Testis (tissue), 3 donors: ENCODE results near the gene GCLM. TPM values are rescaled to one million over a fixed set of nuclear protein-coding genes. Genes with fewer than 3 reads are reported as not detected.

Experiments used
- DNase-seq: peaks from one replicate; pipeline ENCODE4 v3.0.0-alpha.2; 2019
- H3K27ac ChIP-seq, 2 donors: fragments of 200-600 bp; sonication (generic); one replicate each; pipeline ENCODE4 v1.5.1; 2019
- H3K27me3 ChIP-seq: fragments of 200-600 bp; sonication (generic); one replicate; pipeline ENCODE4 v1.5.1; 2019
- H3K36me3 ChIP-seq: fragments of 200-600 bp; sonication (generic); one replicate; pipeline ENCODE4 v1.5.1; 2017; ENCODE audit warnings: low read depth; ENCODE audit errors: missing control alignments
- H3K4me1 ChIP-seq: fragments of 200-600 bp; sonication (generic); one replicate; pipeline ENCODE4 v1.5.1; 2019
- H3K4me3 ChIP-seq, 2 donors: fragments of 200-600 bp; sonication (generic); one replicate each; pipeline ENCODE4 v1.5.1; 2017 to 2019
- H3K9me3 ChIP-seq: fragments of 200-600 bp; sonication (generic); one replicate; pipeline ENCODE4 v1.5.1; 2017
- POLR2A ChIP-seq: fragments of 450-650 bp; IDR thresholded peaks from one replicate; pipeline ENCODE4 v1.6.1; 2017; ENCODE audit warnings: antibody characterized with exemption, mild to moderate bottlenecking, moderate library complexity
- WGBS, 2 donors: methylation state at CpG; one replicate each; pipeline ENCODE4 v1.1.5; 2018; 5-methylcytosine and 5-hydroxymethylcytosine counted together
- intact Hi-C: fragments of 100-400 bp; cut with DNase I; formaldehyde crosslinking; loops from one replicate; pipeline ENCODE4 v1.15.1; 2023; ENCODE audit warnings: low total_unique reads
- polyA plus RNA-seq: library from polyadenylated mRNA; stranded (reverse); fragments of 350-450 nt; fragmentation: Illumina TruSeq; extraction: RNeasy Lipid Tissue Mini Kit (QIAGEN cat#74804); gene quantifications from one replicate; pipeline ENCODE4 v1.2.3, GENCODE V29; 2014; ENCODE audit warnings: low read depth, low replicate concordance; ENCODE audit not compliant: insufficient read depth
- total RNA-seq, 2 donors: library from RNA; depleted of rRNA; stranded (reverse); fragments of >200 nt; gene quantifications; one replicate each; pipeline ENCODE4 v1.2.3, GENCODE V29; 2016
- TF ChIP-seq, protein P1 (sequence below), 3 experiments: fragments of 450-650 bp in 2 of 3; fragments of 200-600 bp in 1 of 3; sonication (generic) in 1 of 3; IDR thresholded peaks; one replicate each; pipeline ENCODE4 v1.5.1; 2016 to 2019; ENCODE audit warnings: antibody characterized with exemption in 3 of 3, mild to moderate bottlenecking in 2 of 3, moderate library complexity in 1 of 3

Gene GCLM
- total and polyA plus RNA-seq, 3 donors from 2014 or later, result 4.9 to 11.8 (median 5.2) TPM

DNA sequence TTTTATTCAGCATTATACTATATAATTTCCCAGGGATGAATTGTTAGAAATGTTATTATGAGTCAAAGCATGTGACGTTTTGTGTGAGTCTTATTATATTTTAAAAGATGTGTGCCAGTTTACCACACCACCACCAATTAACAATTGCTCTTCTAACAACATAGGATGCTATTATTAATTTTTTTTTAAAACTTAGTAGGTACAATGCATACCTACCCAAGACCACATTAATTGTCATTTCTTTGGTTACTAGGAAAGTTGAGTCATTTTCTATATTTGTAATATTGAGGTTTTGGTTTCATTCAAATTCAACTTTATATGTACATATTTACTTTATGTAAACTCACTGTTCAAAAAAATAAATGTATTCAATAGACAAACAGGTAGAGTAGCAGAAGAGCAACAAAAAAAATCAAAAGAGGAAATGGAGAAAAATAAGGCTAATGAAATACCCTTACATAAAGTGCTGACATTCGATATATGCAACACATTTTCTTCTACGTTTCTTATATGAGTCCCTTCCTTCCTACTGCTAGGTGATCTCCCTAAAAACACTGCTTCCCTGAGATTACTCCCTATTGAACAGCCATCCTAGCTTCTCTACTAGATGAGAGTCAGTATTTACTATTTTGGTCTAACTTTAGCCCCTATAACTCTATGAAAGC, 9.6 kb downstream of the GCLM start:
- H3K27ac ChIP-seq, result no peak overlapping the region
- WGBS, 2 donors, result 86 to 88% methylated on average over 3 of the region's 3 CpGs
- no peak for DNase-seq
- H3K4me3 ChIP-seq, result no peak overlapping the region
- TF ChIP-seq POLR2A, result no peak
- TF ChIP-seq, protein P1, sequence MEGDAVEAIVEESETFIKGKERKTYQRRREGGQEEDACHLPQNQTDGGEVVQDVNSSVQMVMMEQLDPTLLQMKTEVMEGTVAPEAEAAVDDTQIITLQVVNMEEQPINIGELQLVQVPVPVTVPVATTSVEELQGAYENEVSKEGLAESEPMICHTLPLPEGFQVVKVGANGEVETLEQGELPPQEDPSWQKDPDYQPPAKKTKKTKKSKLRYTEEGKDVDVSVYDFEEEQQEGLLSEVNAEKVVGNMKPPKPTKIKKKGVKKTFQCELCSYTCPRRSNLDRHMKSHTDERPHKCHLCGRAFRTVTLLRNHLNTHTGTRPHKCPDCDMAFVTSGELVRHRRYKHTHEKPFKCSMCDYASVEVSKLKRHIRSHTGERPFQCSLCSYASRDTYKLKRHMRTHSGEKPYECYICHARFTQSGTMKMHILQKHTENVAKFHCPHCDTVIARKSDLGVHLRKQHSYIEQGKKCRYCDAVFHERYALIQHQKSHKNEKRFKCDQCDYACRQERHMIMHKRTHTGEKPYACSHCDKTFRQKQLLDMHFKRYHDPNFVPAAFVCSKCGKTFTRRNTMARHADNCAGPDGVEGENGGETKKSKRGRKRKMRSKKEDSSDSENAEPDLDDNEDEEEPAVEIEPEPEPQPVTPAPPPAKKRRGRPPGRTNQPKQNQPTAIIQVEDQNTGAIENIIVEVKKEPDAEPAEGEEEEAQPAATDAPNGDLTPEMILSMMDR (IDR thresholded peaks at IDR 0.05), result no peak
- H3K9me3 ChIP-seq, result no peaks in the 10 kb centered on the region
- intact Hi-C loops, result no loop called here
- H3K4me1 ChIP-seq, result no peaks in the 10 kb centered on the region
- no peaks in the 10 kb centered on the region for H3K27me3 ChIP-seq
- no peaks in the 10 kb centered on the region for H3K36me3 ChIP-seq

DNA sequence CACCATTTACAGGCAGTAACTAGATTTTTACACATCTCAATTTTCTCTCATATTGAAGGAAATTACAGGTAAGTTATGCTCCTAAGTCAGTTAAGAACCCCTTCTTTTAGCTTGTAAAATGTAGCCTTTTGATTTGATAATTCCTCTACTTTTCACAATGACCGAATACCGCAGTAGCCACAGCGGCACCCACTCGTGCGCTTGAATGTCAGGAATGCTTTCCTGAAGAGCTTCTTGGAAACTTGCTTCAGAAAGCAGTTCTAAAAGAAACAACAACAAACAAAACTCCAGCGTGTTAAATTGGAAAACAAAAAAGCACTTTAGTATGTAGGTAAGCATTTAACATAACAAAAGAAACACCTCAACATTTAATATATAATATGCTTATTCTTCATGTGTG, 20.3 kb downstream of the GCLM start:
- Histone ChIP-seq H3K4me1 (no peaks in the 10 kb centered on the region), H3K4me3 (no peak overlapping the region), H3K9me3 (no peaks in the 10 kb centered on the region), H3K27ac (no peak overlapping the region), H3K36me3 (no peaks in the 10 kb centered on the region), H3K27me3 (no peaks in the 10 kb centered on the region)
- intact Hi-C loops, result no loop called here
- no peak for DNase-seq
- TF ChIP-seq, protein P1 (IDR thresholded peaks at IDR 0.05), result no peak
- no peak for TF ChIP-seq POLR2A
- 79 to 82% methylated on average over 6 of the region's 6 CpGs for WGBS, 2 donors

DNA sequence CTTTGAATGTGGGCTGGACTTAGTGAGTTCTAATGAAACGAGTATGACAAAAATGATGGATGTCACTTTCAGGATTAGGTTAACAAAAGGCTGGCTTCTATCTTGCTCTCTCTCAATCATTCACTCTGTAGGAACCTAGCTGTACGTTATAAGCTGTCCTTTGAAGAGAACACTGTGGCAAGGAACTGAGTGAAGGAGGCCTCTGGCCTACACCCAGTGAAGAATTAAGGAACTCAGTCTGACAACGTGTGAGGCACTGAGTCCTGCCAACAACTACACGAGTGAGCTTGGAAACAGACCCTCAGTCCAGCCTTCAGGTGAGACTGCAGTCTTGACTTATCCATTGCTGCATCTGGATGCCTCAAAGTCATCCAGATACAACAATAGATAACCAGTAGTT, 27.0 kb downstream of the GCLM start:
- no peak for DNase-seq
- H3K27me3 ChIP-seq, result no peaks in the 10 kb centered on the region
- TF ChIP-seq, protein P1 (IDR thresholded peaks at IDR 0.05), result no peak
- TF ChIP-seq POLR2A, result no peak
- H3K4me3 ChIP-seq, result no peak overlapping the region
- intact Hi-C loops, result no loop called here
- WGBS, 2 donors, result 70 to 83% methylated on average over 4 of the region's 4 CpGs
- H3K4me1 ChIP-seq, result peaks cover 11% of the 10 kb centered on the region
- no peaks in the 10 kb centered on the region for H3K9me3 ChIP-seq
- H3K36me3 ChIP-seq, result no peaks in the 10 kb centered on the region
- H3K27ac ChIP-seq, result no peak overlapping the region

DNA sequence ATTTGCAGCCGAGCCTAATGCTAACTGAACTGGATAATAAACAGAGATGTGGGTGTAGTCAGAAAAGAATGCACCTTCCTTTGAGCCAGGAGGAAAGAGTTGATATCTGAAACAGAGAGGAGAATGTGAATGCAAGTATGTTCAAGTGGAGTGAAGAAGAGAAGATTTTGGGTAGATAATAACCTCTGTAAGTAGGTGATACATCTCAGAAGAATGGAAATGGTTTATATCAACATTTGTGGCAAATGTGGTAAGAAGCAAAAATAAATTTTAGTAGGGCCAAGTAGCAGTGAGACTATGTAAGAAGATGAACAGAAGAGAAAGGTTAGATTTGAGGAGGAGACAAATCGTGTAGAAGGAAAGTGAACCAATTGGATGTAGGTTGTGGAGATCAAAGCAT, 28.5 kb downstream of the GCLM start:
- Histone ChIP-seq H3K4me1 (peaks cover 11% of the 10 kb centered on the region), H3K4me3 (no peak overlapping the region), H3K27ac (no peak overlapping the region), H3K9me3 (no peaks in the 10 kb centered on the region), H3K36me3 (no peaks in the 10 kb centered on the region), H3K27me3 (no peaks in the 10 kb centered on the region)
- TF ChIP-seq, protein P1 (IDR thresholded peaks at IDR 0.05), result no peak
- TF ChIP-seq POLR2A, result no peak
- 65 to 72% methylated on average over 2 of the region's 2 CpGs for WGBS, 2 donors
- intact Hi-C loops, result no loop called here
- no peak for DNase-seq
